Ovary (tissue), 9 donors: Measurements from ENCODE around the gene ERCC6. TPM values are rescaled to one million over a fixed set of nuclear protein-coding genes. Genes with fewer than 3 reads are reported as not detected.

Experiments
- DNase-seq, 5 donors: peaks; one replicate each; pipeline ENCODE4 v3.0.0-alpha.2; 2019 to 2020
- H3K27ac ChIP-seq, 2 donors: fragments of 200-600 bp; one replicate each; pipeline versions ENCODE4 v1.5.1 to v1.8.0; 2019 to 2022
- H3K27me3 ChIP-seq: fragments of 200-600 bp; one replicate; pipeline ENCODE4 v1.8.0; 2022
- H3K36me3 ChIP-seq: fragments of 200-600 bp; sonication (generic); one replicate; pipeline ENCODE4 v1.5.1; 2019
- H3K4me1 ChIP-seq: one replicate; pipeline ENCODE4 v1.8.1; 2013; ENCODE audit warnings: mild to moderate bottlenecking, moderate library complexity; ENCODE audit not compliant: insufficient read depth
- H3K4me3 ChIP-seq: fragments of 200-600 bp; sonication (generic); one replicate; pipeline ENCODE4 v1.5.1; 2017
- H3K9me3 ChIP-seq, 2 donors: fragments of 200-600 bp in 1 of 2; sonication (generic) in 1 of 2; one replicate each; pipeline versions ENCODE4 v1.5.1 to v1.8.1; 2013 to 2019; ENCODE audit warnings: mild to moderate bottlenecking in 1 of 2, moderate library complexity in 1 of 2
- EP300 ChIP-seq: sonication (generic); formaldehyde crosslinking; IDR thresholded peaks from one replicate; pipeline ENCODE4 v1.6.1; 2017; ENCODE audit warnings: antibody characterized with exemption
- POLR2A ChIP-seq: fragments of 450-650 bp; IDR thresholded peaks from one replicate; pipeline ENCODE4 v1.6.1; 2017; ENCODE audit warnings: antibody characterized with exemption, mild to moderate bottlenecking, moderate library complexity
- whole genome bisulfite sequencing, 3 donors: extraction: QIAGEN DNeasy Blood & Tissue Kit in 1 of 3; methylation state at CpG; one replicate each; pipeline versions ENCODE4 v1.1.5 to v1.1.7; 2013 to 2017; 5-methylcytosine and 5-hydroxymethylcytosine counted together
- intact Hi-C, 4 donors: fragments of 100-400 bp; cut with DNase I; formaldehyde crosslinking; loops; one replicate each; pipeline versions ENCODE4 v1.11.0 to v1.15.1; 2022 to 2023
- polyA plus RNA-seq, 2 donors: library from polyadenylated mRNA; stranded (reverse); fragments of 200-250 nt in 1 of 2; fragments of 350-450 nt in 1 of 2; fragmentation: Illumina TruSeq in 1 of 2; extraction: RNeasy Lipid Tissue Mini Kit (QIAGEN cat#74804) in 1 of 2; gene quantifications; one replicate each; pipeline ENCODE4 v1.2.3, GENCODE V29; 2013 to 2014
- total RNA-seq, 7 donors: library from RNA; depleted of rRNA in 2 of 7; stranded (reverse); fragments of >200 nt in 2 of 7; fragmentation: NEBNext Ultra II Directional in 3 of 7; extraction: Animal tissue kit (Norgen Biotek cat#: 25700) in 3 of 7; gene quantifications; one replicate each; pipeline versions ENCODE4 v1.1.0 to v1.2.4, GENCODE V29; 2016 to 2023
- TF ChIP-seq, protein P1 (sequence below), 3 donors: fragments of 450-650 bp in 2 of 3; fragments of 200-600 bp in 1 of 3; IDR thresholded peaks; one replicate each; pipeline versions ENCODE4 v1.5.1 to v1.8.0; 2016 to 2022; ENCODE audit warnings: antibody characterized with exemption in 3 of 3, mild to moderate bottlenecking in 1 of 3
- donor health status: DM: no; HTN: no; CAD: no; lungs with moderate emphysema.
- donor health status: DM: no; HTN: no; CAD: no.
- donor health status: Bipolar disorder and iron deficiency.
- donor health status: DM: yes; HTN: yes; CAD: no.
- donor health status: DM: no; HTN: no; CAD: no.
- donor health status: DM: yes; HTN: yes; CAD: no.

ERCC6 gene
- total and polyA plus RNA-seq, 9 donors: 6.8 to 24.1 (median 19.2) TPM

DNA sequence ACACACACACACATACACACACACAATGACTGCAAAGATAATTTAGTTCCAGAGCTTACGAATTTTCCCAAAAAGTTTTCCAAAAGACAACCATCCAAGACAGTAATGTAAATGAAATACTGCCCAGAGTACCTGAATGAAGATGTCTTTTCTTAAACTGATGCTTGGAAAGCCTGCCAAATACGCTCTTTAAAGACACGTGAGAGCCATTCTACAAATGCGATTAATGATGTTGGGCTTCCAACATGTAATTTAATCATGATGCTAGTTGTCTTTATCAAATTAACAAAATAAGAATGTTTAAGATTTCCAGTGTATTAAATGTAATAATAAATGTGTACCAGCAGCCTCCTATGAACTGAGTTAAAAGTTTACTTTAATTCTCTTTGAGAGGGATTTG lies 11.1 kb downstream of the ERCC6 start:
- no peaks in the 10 kb centered on the region for H3K4me1 ChIP-seq
- no peaks in the 10 kb centered on the region for H3K36me3 ChIP-seq
- H3K27me3 ChIP-seq: no peaks in the 10 kb centered on the region
- intact Hi-C loops: no loop called here
- WGBS, 3 donors: 95 to 97% (median 95%) methylated on average over 4 of the region's 4 CpGs
- TF ChIP-seq POLR2A (no peak), EP300 (no peak)
- TF ChIP-seq, protein P1, sequence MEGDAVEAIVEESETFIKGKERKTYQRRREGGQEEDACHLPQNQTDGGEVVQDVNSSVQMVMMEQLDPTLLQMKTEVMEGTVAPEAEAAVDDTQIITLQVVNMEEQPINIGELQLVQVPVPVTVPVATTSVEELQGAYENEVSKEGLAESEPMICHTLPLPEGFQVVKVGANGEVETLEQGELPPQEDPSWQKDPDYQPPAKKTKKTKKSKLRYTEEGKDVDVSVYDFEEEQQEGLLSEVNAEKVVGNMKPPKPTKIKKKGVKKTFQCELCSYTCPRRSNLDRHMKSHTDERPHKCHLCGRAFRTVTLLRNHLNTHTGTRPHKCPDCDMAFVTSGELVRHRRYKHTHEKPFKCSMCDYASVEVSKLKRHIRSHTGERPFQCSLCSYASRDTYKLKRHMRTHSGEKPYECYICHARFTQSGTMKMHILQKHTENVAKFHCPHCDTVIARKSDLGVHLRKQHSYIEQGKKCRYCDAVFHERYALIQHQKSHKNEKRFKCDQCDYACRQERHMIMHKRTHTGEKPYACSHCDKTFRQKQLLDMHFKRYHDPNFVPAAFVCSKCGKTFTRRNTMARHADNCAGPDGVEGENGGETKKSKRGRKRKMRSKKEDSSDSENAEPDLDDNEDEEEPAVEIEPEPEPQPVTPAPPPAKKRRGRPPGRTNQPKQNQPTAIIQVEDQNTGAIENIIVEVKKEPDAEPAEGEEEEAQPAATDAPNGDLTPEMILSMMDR (IDR thresholded peaks at IDR 0.05): no peak
- H3K4me3 ChIP-seq: no peak overlapping the region
- H3K9me3 ChIP-seq: no peaks in the 10 kb centered on the region
- no peak overlapping the region for H3K27ac ChIP-seq
- DNase-seq: no peak

DNA sequence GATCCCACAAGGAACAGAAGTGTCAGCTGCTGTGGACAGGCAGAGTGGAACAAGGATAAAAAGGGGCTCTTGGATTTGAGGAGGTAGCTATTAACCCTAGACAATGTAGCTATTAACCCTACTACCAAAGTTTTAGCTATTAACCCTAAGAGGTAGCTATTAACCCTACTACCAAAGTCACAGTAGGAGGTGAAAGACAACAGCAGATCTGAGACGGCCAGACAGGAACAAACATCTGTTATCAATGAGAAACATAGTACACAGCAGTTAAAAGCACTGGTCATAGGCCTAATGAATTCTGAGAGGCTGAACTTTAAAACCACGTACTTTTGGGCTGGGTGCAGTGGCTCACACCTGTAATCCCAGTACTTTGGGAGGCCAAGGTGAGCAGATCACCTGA lies 11.9 kb downstream of the ERCC6 start:
- 78 to 92% (median 81%) methylated on average over 2 of the region's 2 CpGs for WGBS, 3 donors
- Histone ChIP-seq H3K27me3 (no peaks in the 10 kb centered on the region), H3K4me1 (no peaks in the 10 kb centered on the region), H3K36me3 (no peaks in the 10 kb centered on the region), H3K4me3 (no peak overlapping the region), H3K9me3 (no peaks in the 10 kb centered on the region), H3K27ac (no peak overlapping the region)
- TF ChIP-seq POLR2A: no peak
- no peak for TF ChIP-seq EP300
- TF ChIP-seq, protein P1 (IDR thresholded peaks at IDR 0.05): no peak
- intact Hi-C loops: no loop called here
- DNase-seq: no peak

DNA sequence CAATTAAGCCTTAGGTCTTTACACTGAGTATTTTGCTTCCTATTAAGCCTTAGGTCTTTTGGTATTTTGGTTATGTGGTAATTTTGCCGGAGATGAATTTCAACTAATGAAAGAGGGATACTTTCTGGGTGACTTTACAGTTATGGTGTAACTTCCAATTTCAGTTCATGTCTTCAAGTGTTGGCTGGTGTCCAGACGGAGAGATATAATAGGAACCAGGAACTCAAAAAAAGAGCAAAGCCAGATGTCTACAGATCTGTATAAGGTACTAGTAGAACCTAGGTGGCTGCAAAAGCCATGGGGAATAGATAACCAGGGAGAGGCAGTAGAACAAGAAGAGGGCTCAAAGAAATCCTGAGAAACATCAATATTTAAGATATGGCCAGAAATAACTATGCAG lies 12.3 kb downstream of the ERCC6 start:
- TF ChIP-seq POLR2A (no peak), EP300 (no peak)
- TF ChIP-seq, protein P1 (IDR thresholded peaks at IDR 0.05): no peak
- no peak for DNase-seq
- Histone ChIP-seq H3K4me3 (no peak overlapping the region), H3K4me1 (no peaks in the 10 kb centered on the region), H3K27ac (no peak overlapping the region), H3K9me3 (no peaks in the 10 kb centered on the region), H3K36me3 (no peaks in the 10 kb centered on the region), H3K27me3 (no peaks in the 10 kb centered on the region)
- intact Hi-C loops: no loop called here
- 63 to 76% (median 69%) methylated on average over 2 of the region's 2 CpGs for WGBS, 3 donors

DNA sequence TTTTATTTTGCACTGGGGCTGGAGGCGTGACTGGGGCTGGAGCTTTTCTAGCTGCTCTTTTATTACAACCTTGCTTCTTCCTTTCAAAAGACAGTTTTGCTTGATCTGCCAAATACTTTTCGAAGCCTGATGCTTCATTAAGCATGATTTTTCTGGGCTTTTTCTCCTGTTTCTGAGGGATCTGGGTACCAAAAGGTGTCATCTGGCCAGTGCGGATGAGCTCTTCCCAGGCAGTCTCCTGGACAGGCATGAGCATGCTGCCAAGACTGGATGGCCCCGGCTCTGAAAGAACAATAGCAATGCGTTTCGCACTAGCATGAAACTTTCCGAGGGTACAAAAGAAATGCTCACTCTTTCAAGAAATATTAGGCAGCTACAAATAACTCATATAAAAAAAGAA lies 14.4 kb downstream of the ERCC6 start:
- Histone ChIP-seq H3K4me1 (no peaks in the 10 kb centered on the region), H3K27me3 (no peaks in the 10 kb centered on the region), H3K9me3 (no peaks in the 10 kb centered on the region), H3K27ac (no peak overlapping the region), H3K4me3 (no peak overlapping the region), H3K36me3 (no peaks in the 10 kb centered on the region)
- no peak for DNase-seq
- WGBS, 3 donors: 88 to 92% (median 91%) methylated on average over 7 of the region's 7 CpGs
- TF ChIP-seq POLR2A: no peak
- TF ChIP-seq EP300: no peak
- TF ChIP-seq, protein P1 (IDR thresholded peaks at IDR 0.05): no peak
- intact Hi-C loops: no loop called here

DNA sequence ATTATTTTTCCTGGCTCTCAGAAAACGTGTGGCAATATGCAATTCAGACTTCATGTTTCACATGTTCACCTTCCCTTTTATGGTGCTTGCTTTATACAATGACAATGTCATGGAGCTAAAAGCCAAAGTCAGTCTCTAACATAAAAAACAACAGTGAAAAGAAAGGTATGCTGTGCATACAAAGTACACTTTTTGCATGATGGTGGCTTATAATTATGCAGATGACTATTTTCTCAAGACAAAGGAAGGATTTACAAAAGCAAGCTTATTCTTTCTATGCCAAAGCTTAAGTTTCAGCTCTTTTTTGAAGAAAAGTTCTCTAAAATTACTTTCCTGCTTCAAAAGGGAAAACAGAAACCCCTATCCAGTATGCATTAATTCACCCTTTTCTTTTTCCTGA lies 15.6 kb downstream of the ERCC6 start:
- Histone ChIP-seq H3K9me3 (no peaks in the 10 kb centered on the region), H3K27me3 (no peaks in the 10 kb centered on the region), H3K27ac (no peak overlapping the region), H3K36me3 (no peaks in the 10 kb centered on the region), H3K4me1 (no peaks in the 10 kb centered on the region), H3K4me3 (no peak overlapping the region)
- TF ChIP-seq POLR2A (no peak), EP300 (no peak)
- TF ChIP-seq, protein P1 (IDR thresholded peaks at IDR 0.05): no peak
- no peak for DNase-seq
- 33 to 34% (median 33%) methylated on average over 1 of the region's 1 CpG for WGBS, 3 donors
- intact Hi-C loops: no loop called here
